ENCODE data around the gene SYTL5. TPM values are rescaled to one million over a fixed set of nuclear protein-coding genes. Genes with fewer than 3 reads are reported as not detected.

Gene SYTL5
- total RNA-seq, 4 donors from 2014 or later = 0.15 to 0.79 (median 0.42) TPM; not detected in 1

- DNase-seq (ENCODE audit: low spot score in 2 of 2) = no peak
- intact Hi-C loops (cut with DNase I; ENCODE audit: low total_unique reads) = no loop called here
- no peak overlapping the region for H3K4me3 ChIP-seq (ENCODE audit: low read depth, poor library complexity, severe bottlenecking)
- 29 to 68% methylated on average over 3 of the region's 3 CpGs for WGBS, 2 donors
- TF ChIP-seq POLR2A (IDR thresholded peaks at IDR 0.05) = no peak
- TF ChIP-seq CTCF (IDR thresholded peaks at IDR 0.05) = no peak
These were observed 168.8 kb downstream of the SYTL5 start for GRCh38 chrX:38175139-38175538.

GRCh38 chrX:38178396-38178795, 172.0 kb downstream of the SYTL5 start:
- 53 to 58% methylated on average over 2 of the region's 2 CpGs for WGBS, 2 donors
- intact Hi-C loops (cut with DNase I; ENCODE audit: low total_unique reads) = no loop called here
- H3K4me3 ChIP-seq (ENCODE audit: low read depth, poor library complexity, severe bottlenecking) = no peak overlapping the region
- TF ChIP-seq CTCF (IDR thresholded peaks at IDR 0.05) (no peak), POLR2A (IDR thresholded peaks at IDR 0.05) (no peak)
- DNase-seq (ENCODE audit: low spot score in 2 of 2) = no peak

Small RNA genes within 50 kb of the gene (microRNA-seq; reads per million reads assigned to microRNA genes)
- 0 reads per million in 2 donors for gene MIR548AJ2 (ENCODE audit: borderline number of aligned reads in 1 of 2, borderline replicate concordance in 2 of 2)

Other genes starting within 250 kb of the SYTL5 start
- 1 to 10 TPM; 2.6 to 5.8 (median 3.3) TPM for gene CYBB, start 226.5 kb upstream of the SYTL5 start, total RNA-seq
- 10 to 100 TPM in 2 of 4 donors, 1 to 10 TPM in 2; 4.1 to 15.5 (median 8.6) TPM for gene DYNLT3, start 159.0 kb upstream of the SYTL5 start, total RNA-seq
- gene SRPX, start 214.3 kb downstream of the SYTL5 start, total RNA-seq = 10 to 100 TPM; 13.4 to 56.5 (median 22.3) TPM